DMS 273 (cell line): ENCODE measurements around the gene GRIN3B.
A peak's percentile ranks its signal among the peaks of the same experiment; 100 is the strongest.
"Not testable (repeated sequence)": the region's sequence is repeated elsewhere in the genome, so short reads cannot be mapped to it uniquely, and the experiment has no call there.

ENCODE experiments used
- DNase-seq: peaks from one replicate; lab custom pipeline; 2025; ENCODE audit not compliant: unreplicated experiment; lab: John Stamatoyannopoulos, UW

GRIN3B gene, protein sequence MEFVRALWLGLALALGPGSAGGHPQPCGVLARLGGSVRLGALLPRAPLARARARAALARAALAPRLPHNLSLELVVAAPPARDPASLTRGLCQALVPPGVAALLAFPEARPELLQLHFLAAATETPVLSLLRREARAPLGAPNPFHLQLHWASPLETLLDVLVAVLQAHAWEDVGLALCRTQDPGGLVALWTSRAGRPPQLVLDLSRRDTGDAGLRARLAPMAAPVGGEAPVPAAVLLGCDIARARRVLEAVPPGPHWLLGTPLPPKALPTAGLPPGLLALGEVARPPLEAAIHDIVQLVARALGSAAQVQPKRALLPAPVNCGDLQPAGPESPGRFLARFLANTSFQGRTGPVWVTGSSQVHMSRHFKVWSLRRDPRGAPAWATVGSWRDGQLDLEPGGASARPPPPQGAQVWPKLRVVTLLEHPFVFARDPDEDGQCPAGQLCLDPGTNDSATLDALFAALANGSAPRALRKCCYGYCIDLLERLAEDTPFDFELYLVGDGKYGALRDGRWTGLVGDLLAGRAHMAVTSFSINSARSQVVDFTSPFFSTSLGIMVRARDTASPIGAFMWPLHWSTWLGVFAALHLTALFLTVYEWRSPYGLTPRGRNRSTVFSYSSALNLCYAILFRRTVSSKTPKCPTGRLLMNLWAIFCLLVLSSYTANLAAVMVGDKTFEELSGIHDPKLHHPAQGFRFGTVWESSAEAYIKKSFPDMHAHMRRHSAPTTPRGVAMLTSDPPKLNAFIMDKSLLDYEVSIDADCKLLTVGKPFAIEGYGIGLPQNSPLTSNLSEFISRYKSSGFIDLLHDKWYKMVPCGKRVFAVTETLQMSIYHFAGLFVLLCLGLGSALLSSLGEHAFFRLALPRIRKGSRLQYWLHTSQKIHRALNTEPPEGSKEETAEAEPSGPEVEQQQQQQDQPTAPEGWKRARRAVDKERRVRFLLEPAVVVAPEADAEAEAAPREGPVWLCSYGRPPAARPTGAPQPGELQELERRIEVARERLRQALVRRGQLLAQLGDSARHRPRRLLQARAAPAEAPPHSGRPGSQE

DNA sequence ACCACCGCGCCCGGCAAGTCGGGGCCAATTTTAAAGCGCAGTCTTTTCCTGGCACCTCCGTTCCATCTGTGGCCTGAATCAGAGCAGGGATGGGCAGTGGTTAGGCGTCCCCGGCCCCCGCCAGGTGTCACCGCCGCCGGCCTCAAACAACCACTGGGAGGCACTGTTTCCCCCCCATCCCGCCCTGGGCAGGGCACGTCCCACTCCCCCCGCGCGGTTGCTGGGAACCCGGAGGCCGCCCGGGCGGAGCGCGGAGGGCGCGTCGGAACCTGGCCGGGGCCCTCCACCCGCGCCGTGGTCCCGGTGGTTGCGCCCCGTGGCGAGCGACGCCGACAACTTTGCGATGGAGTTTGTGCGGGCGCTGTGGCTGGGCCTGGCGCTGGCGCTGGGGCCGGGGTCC lies at the start of gene GRIN3B:
GRIN3B (plus strand) TSS at position 325 of the 400 bp plus-strand sequence; CDS start at position 344, 19 bp downstream.
- peak; percentile 91 for DNase-seq

DNA sequence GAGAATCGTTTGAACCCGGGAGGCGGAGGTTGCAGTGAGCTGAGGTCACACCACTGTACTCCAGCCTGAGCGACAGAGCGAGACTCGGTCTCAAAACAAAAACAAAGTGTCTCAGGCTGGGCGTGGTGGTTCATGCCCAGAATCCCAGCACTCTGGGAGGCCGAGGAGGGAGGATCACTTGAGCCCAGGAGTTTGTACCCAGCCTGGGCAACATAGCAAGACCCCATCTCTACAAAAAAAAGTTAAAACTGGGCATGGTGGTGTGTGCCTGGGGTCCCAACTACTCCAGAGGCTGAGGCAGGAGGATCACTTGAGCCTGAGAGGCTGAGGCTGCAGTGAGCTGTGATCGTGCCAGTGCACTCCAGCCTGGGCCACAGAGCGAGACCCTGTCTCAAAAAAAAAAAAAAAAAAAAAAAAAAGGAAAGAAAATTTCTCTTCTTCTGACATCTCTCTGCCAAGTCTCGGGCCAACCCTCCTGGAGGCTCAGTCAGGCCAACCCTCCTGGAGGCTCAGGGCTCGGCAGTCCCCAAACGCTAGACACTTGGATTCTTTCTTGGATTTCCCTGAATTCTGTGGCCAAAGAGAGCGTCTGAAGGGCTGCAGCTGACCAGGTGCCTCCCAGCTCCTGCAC lies 48.1 kb upstream of the GRIN3B start:
- DNase-seq = no peak

DNA sequence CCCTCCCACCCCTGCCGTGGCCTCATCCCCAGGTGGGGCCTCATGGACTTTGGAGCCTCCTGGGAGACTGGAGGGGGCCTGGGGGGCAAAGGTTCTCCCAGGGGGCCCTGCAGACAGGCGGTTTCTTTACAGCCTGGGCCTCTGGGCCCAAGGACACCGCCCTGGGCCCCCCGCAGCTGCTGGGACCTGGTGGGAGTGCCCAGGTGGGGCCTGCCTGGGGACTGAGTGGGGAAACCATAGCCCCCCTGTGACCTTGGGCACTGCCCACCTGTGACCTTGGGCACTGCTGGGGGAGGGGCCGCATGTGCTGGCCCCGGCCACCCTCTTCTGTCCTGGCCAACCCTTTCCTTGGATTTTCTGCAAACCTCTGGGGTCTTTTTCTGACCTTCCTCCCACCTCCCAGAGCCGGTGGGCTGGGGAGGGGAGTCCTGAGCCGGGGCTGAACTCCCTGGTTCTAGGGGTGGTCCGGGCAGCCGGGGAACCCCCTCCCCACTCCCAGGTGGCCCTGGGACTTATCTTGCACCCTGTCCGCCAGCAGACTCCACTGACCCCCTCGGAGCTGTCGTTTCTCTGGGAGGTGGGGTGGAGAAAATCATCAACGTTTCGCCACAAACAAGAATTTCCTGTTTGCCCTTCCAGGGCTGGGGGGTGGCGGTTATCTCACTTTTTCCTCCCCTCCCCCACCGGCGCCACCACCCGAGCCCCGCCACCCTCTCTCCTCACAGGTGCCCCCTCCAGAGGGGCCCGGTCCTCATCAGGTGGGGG lies 47.4 kb upstream of the GRIN3B start:
- no peak for DNase-seq

DNA sequence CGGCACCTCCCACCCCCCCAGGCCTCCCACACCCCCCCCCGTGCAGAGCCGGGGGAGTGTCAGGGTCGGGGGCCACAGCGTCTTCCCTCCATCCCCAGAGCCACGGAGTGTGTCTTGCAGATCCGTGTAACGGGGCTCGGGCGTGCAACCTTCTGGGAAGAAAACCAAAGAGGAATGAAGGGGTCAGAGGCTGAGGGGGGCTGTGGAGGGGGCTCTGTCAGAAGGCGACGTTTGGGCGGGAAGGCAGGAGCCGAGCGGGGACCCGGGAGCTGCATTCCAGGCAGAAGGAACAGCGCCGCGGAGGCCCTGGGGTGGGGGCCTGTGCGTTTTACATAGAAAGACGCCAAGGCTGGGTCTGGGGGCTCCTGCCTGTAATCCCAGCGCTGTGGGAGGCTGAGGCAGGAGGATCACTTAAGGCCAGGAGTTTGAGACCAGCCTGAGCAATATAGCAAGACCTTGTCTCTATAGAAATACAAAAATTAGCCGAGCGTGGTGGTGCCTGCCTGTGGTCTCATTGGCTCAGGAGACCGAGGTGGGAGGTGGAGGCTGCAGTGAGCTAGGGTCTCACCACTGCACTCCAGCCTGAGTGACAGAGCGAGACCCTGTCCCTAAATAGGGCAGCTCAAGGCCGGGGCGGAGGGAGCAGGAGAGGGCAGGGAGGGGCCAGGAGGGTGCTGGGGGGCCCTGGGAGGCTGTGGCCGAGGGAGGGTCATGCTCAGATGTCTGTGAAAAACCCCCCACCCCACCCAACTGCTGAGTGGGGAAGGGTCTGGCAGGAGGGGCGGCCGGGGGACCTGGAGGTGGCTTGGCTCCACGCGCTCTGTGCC lies 46.6 kb upstream of the GRIN3B start:
- DNase-seq = no peak

DNA sequence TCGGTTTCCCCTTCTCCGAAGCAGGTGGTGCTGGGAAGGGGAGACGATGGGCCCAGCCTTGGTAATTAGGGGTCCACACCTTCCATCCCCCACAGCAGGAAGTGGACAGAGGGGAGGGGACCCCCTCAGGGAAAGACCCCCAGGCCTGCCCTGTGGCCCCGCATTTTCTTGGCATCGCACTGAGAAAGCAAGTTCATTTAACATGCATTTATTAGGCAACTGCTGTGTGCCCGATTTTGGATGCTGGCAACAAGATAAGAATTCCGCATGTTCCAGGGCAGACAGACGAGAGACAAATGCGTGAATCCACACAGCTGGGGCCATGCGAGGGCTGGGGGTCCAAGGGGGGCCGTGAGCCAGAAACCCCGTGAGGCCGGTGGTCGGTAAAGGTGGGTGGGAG lies 45.9 kb upstream of the GRIN3B start:
- DNase-seq = no peak

DNA sequence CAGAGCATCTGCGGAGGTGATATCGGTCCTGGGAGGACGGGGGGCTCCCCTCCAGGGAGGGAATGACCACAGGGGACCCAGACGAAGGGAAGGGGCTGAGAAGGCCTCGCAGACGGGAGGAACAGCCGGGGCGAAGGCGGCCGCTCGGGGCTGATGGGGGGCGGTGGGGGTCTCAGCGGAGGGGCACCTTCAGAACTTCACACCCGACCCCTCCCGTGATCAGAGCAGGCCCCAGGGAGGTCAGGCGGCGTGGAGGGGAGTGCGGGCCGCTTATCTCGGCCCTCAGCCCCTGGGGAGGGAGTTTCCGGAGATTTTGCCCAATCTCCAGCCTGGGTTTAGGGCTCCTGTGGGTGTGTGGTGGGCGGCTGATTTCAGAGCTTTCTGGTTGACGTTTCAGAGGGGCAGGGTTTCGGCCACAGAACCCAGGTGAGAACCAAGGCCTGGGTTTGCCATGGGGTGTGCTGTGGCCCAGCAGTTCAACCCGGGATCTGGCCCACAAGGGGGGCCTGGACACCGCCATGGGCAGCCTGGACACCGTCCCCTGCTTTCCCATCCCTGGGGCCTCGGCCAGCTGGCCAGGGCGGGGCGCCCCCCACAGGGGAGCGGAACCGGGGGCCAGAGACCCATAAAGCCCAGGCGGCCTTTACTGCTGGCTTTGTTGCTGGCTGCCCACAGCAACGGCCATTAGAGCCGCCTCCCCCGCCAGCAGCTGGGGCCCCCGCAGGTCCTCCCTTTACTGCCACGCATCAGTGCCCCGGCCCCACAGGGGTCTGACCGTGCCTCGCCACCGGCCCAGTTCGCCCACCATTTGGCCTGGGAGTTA lies 45.3 kb upstream of the GRIN3B start:
- DNase-seq = no peak

DNA sequence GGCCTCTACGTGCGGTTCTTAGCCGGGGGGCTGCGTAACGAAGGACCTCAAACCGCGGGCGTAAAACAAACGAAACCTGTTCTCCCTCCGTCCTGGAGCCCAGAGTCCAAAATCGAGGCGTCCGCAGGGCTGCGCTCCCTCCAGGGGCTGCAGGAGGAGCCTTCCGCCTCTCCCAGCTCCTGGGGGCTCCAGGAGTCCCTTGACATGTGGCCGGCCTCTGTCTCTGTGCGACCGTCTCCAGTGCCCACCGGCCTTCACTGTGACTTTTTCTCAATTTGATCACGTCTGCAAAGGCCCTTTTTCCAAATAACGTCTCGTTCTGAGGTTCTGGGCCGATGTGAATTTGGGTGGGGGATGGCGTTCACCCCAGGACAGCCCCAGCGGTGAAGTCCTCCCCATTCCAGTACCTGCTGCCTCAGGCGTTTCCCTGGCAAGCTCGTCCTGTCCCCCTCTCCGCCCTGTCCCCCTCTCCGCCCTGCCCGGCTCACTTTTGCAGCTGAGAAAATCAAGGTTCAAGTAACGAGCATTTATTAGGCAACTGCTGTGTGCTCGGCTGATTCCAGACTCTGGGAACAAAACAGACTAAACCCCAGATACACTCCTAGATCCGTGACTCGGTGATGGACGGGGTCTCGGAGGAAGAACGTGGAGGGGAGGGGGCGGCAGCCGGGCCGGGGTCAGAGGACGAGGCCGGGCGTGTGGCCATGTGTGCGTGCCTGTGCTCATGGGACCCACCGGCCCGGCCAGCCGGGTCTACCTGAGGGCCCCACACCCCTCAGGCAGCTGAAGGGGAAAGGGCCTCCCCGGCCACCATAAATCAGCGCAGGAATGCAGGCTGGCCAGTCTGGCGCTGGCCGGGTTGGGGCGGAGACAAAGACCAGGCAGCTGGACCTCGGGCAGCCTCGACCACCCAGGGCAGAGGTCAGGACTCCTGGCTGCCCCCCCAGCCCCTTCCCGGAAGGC lies 44.1 kb upstream of the GRIN3B start:
- no peak for DNase-seq

DNA sequence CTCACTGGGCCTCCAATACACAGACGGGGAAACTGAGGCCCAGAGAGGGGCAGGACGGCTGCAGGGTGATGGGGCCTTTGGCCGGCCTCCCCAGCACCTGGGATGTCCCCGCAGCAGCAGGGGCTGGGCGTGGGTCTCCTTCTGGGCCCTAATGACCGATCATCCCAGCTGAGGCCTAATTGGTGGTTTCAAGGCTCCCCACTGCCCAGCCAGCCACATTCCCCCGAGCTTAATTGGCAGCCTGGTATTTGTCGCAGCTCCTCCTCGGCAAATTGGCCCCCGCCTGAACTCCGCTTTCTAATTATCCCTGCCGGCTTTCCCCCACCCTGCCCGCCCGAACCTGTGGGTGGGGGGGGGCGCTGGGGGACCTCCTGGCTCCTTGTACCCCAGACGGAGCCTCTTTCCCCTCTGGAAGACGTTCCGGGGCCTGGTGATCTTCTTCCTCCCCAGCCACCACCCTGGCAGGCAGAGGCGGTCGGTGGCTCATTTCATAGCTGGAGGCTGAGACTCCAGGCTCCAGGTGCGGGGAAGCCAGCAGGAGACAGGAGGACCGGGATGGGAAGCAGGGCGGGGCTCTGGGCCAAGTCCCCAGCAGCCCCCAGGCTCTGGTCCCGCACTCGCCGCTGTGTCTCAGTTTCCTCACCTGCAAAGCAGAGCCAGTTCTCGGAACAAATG lies 43.3 kb upstream of the GRIN3B start:
- DNase-seq = peak; percentile 48

DNA sequence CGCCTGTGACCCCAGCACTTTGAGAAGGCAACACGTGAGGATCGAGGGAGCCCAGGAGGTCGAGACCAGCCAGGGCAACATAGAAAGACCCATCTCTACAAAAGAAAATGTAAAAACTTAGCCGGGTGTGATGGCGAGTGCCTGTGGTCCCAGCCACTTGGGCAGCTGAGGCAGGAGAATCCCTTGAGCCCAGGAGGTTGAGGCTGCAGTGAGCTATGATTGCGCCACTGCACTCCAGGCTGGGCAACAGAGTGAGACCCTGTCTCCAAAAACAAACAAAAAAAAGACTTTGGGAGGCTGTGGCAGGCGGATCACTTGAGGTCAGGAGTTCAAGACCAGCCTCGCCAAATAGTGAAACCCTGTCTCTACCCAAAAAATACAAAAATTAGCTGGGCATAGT lies 42.6 kb upstream of the GRIN3B start:
- not testable (repeated sequence) for DNase-seq

DNA sequence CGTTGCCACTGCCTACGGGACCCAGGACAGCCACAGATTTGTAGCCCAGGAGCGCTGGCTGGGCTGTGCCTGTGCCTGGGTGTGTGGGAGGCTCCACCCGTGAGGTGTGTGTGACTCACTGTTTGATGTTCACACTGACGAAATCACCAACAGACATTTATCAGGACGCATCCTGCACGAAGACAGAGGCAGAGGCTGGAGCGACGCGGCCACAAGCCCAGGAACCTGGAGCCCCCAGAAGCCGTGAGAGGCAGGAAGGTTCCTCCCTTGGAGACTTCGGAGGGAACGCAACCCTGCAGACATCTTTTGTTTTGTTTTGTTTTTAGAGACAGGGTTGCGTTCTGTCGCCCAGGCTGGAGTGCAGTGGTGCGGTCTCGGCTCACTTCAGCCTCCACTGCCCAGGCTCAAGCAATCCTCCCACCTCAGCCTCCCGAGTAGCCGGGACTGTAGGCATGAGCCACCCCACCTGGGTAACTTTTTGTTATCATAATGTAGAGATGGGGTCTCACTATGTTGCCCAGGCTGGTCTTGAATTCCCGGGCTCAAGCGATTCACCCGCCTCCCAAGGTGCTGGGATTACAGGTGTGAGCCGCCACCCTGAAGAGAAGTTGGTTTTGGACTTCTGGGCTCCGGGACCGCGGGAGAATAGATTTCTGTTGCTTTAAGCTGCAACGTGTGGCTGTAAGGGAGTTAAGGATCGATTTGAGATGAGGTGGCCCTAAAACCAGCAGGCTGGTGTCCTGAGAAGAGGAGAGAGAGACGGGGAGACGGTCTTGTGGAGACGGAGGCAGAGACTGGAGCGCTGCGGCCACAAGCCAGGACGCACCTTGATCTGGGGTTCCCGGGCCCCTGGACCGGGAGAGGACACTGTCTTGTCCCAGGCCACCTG lies 41.0 kb upstream of the GRIN3B start:
- no peak for DNase-seq

DNA sequence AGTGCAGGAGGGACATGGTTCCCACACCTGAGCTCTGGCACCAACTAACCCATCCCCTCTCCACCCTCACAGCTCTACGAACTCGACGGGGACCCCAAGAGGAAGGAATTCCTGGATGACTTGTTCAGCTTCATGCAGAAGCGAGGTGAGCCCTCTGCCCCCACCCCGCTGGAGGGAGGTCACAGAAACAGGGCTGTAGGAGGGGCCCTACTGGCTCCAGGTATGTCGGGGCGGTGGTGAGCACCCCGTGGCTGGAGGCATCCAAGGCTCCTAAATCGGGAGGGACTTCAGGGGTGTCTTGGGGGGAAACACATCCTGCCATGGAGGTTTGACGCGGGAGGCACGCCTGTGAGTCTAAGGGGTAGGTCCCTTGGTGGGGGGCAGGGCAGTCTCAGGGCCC lies 40.2 kb upstream of the GRIN3B start:
- peak; percentile 38 for DNase-seq

DNA sequence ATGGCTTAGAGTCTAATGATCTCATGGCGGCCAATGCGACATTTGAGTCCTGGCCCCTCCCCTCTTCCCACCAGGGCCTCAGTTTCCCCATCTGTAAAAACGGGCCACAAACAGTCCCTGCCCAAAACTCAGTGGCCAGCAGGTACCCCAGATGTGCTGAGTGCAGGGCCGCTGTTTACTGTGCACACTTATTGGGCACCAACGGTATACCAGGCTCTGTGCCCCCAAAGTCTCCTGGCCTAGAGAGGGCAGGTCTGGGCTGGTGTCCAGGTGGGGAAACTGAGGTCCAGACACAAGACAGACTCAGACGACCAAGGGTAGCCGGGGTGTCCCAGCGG lies 39.6 kb upstream of the GRIN3B start:
- DNase-seq = no peak

DNA sequence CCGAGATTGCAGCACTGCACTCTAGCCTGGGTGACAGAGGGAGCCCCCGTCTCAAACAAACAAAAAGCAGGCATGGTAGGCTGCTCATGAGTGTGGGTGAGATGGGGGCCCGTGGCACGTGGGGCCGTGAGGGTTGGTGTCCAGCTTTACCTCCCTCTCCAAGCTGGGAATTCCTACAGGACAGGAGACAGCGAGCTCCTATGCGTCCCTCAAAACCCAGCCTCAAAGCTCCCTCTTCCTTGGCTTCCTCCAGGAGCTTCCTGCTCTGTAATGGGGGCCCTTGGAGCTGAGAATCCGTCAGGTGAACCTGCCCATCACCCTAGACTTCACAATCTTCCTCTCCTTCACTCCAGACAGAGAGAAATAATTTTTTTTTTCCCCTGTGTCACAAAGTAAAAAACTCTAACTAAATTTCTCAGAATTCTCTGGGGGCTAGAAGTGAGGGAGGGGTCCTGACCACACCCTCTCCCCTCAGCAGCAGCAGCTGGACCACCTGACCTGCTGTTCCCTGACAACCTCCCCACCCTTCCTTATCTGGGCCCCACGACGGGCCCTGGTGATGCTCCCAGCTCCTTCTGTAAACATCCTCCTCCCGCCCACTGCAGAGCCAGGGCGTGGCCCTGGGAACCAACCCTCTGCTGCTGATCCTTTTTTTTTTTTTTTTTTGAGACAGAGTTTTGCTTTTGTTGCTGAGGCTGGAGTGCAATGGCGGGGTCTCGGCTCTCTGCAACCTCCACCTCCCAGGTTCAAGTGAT lies 38.2 kb upstream of the GRIN3B start:
- DNase-seq = no peak

DNA sequence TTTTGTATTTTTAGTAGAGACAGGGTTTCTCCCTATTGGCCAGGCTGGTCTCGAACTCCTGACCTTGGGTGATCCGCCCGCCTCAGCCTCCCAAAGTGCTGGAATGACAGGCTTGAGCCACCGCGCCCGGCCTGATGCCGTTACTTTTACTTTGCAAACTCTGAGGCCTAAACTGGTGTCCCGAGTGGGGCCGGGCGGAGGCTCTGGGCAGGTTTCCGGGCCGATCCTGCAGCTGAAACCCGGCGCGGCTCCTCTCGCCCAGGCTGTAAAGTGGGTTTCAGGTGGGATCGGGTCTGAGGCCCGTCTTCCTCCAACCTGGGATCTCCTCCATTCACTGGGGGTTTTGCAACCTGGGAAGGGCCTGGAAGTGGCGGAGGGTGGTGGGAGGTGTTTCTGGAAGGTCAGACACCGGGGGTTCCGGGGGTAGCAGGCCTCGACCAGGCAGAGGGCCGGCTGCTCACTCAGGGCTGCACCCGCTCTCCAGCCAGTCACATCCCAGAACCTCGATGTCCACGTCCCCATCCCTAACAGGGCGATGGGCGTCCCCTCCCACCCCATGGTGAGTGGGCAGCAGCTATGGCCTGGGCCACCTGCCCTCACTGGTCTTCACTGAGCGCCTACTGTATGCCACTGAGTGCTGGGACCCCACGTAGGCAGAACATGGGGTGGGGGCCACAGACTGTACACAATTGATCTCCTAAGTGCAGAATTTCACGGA lies 37.4 kb upstream of the GRIN3B start:
- DNase-seq = no peak

DNA sequence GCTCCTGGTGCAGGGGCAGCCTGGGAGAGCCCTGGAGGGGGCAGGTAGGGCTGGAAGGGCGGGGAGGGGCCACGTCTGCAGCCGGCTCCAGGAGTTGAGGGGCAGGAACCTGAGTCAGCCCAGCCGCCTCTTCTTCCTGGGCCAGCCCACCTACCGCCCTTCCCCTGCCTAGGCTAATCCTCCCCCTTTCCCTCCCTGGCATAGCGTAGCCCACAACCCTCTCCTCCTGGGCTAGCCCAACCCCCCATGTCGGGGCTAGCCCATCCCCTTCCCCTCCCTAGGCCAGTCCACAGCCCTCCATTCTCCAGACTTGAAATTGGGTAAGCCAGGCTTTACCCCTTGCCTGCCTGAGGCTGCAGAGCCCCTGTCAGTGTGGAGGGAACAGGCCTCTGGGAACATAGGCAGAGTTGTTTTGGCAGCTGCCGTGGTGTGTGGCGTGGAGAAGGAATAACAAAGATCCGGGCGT lies 36.7 kb upstream of the GRIN3B start:
- DNase-seq = no peak
